ENCODE measurements around the gene PRR20G.
"Not testable (repeated sequence)": the region's sequence is repeated elsewhere in the genome, so short reads cannot be mapped to it uniquely, and the experiment has no call there.

PRR20G gene
- 0 to 0.88 (median 0) reads per million in 17 experiments for total RNA-seq

GRCh38 chr3:127287840-127288239 is at the start of gene PRR20G:
TSS of gene PRR20G (minus strand) at chr3:127288046. CDS start at chr3:127287365, 681 bp downstream.
- DNase-seq, result no peak

DNA sequence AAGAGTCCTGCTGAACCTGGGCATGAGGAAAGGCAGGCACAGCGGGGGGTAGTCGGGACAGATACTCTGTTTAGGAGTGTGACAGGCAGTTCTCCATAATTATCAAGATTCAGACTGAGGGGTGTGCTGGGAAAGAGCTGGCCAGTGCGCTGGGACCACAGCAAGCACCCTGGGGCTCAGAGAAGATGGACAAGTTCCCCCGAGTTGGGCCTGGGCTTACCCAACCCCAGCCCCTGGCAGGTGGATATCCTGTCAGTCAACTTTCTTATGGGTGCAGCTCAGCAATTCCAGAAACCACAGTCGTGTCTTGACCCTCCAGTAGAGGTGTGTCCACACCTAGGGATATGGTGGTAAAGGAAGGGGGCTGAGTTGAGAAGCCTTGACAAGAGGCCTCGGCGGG is 49.2 kb upstream of the PRR20G start:
- DNase-seq, result no peak

GRCh38 chr3:127336101-127336500 is 48.3 kb upstream of the PRR20G start:
- no peak for DNase-seq

- no peak for DNase-seq
These were observed 42.5 kb upstream of the PRR20G start for GRCh38 chr3:127330385-127330784.

- DNase-seq, result no peak
These were observed 41.9 kb upstream of the PRR20G start for GRCh38 chr3:127329631-127330285.

GRCh38 chr3:127328421-127328820 is 40.6 kb upstream of the PRR20G start:
- DNase-seq, result no peak

DNA sequence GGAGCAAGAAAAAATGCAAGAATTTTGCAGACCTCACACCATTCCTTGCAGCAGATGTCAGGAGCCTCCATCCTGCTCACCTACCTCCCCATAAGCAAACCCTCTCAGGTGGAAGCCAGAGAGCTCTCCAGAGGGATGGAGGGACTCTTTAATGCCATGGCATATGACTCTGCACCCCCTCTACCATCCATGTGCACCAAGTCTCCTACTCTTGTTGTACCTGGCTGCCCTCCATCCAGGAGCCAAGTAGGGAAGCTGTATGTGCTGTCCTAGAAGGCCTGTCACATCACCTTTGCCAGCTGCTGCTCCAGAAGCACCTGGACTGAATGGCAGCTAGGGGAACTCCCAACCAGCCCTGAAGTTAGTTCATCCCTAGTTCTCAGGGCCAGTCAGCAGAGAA is 38.5 kb upstream of the PRR20G start:
- DNase-seq, result no peak

DNA sequence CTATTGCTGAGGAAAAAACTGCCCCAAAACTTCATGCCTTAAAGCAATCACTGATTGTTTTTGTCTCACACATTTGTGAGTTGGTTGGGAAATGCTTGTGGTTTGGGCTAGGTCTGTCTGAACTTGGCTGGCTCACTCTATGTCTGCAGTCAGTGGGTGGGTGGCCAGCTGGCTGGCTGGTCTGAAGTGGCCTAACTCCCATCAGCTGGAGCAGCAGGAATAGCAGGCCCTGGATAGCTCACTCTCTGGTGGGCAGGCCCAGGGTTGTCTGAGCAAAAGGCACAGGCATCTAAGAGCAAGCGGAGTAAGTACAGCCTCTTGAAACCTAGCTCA is 37.7 kb upstream of the PRR20G start:
- peak; percentile 21 to 63 (median 58) for DNase-seq

DNA sequence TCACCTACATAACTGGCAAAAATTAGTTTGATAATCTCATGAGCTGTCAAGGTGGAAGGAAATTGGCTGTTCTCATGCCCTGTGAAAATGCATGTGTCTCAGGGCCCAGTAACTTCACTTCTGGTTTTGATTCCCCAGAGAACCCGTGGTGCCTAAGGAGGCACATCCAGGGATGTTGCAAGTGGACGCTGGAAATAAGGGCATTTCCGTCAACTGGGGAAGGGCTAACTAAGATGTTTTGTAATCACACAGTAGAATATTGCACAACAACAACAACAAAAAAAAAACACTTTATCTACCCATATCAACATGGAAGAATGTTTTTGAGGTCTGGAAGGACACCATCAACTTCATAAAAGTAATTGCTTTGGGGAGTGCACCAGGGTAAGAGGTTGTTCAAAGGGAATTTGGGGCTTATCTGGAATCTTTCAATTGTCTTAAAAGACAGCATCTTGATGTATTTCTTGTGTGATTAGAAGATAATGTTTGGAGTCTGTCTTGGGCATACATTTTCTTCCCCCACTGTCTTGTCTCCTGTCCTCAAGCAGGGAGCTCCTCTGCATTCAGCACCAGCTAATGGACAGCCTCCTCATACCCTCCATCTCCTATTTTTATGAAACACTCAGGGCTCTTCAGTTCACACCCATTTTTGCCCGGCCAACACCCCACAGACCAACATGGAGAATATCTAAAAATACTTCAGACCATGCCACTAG is 37.2 kb upstream of the PRR20G start:
- DNase-seq, result peak; percentile 71 to 88 (median 84)

- DNase-seq, result no peak
These were observed 36.2 kb upstream of the PRR20G start for GRCh38 chr3:127324076-127324475.

- no peak for DNase-seq
These were observed 35.7 kb upstream of the PRR20G start for GRCh38 chr3:127323581-127323980.

DNA sequence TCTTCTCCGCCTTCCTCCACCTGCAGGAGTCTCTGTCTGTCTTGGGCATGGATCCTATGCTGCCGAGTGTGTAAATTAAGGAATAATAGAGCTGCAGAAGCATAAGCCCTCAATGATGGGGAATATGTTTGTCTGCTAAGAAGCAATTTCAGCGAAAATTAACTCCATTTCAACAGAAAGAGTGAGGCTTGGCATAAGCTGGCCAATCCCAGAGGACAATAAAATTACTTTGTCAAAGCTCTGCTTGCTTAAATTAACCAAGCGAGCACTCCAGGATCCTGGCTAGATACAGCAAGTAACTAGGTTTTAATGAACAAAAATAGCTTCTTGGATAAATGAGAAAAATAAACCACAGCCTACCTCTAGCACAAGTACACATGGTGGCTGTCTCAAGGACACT is 33.5 kb upstream of the PRR20G start:
- DNase-seq, result no peak

- DNase-seq, result peak; percentile 37 to 68 (median 50)
These were observed 32.8 kb upstream of the PRR20G start for GRCh38 chr3:127320529-127321121.

- DNase-seq, result no peak
These were observed 28.8 kb upstream of the PRR20G start for GRCh38 chr3:127316685-127317084.

DNA sequence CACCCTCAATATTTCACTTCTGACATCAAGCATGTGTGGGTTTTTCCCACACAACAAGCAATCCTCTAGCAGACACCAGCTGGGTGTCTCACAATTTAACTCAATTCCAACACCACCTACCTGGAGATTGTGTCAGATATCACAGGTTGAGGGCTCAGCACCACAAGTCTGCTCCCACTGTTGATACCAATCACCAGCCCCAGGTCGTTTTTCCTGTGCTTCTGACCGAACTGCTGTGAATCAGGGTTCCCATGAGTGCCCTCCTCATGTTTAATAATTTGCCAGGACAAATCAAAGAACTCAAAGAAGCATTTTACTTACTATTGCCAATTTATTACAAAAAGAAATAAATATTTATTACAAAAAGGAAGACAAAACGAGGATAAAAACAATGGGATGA is 25.0 kb upstream of the PRR20G start:
- no peak for DNase-seq

DNA sequence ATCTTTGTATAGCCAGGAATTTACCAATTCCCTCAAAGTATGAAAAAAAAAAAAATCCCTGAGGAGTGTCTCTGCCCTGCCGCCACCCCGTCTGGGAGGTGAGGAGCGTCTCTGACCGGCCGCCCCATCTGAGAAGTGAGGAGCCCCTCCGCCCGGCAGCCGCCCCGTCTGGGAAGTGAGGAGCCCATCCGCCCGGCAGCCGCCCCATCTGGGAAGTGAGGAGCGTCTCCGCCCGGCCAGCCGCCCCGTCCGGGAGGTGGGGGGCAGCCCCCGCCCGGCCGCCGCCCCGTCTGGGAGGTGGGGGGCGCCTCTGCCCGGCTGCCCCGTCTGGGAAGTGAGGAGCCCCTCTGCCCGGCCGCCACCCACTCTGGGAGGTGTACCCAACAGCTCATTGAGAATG is 21.0 kb upstream of the PRR20G start:
- not testable (repeated sequence) for DNase-seq

DNA sequence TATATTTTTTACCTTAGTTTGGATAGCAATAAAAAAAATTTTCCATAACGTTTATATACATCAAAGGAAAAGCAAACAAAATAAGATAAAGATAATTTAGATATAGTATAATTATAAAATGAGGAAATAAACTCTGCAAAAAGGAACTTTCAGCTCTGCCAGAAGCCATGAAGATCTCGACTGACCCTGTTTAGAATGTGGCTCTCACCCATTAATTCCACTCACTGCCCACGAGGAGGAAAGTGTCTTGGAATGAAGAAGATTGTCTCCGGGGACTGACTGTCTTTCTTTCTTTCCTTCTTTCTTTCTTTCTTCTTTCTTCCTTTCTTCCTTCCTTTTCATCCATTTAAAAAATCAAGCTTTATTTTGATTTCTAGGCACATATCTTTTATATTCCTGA is 20.1 kb upstream of the PRR20G start:
- DNase-seq, result peak; percentile 20 to 59 (median 45)

- peak; percentile 84 to 94 (median 88) for DNase-seq
These were observed 19.4 kb upstream of the PRR20G start for GRCh38 chr3:127307112-127307835.

DNA sequence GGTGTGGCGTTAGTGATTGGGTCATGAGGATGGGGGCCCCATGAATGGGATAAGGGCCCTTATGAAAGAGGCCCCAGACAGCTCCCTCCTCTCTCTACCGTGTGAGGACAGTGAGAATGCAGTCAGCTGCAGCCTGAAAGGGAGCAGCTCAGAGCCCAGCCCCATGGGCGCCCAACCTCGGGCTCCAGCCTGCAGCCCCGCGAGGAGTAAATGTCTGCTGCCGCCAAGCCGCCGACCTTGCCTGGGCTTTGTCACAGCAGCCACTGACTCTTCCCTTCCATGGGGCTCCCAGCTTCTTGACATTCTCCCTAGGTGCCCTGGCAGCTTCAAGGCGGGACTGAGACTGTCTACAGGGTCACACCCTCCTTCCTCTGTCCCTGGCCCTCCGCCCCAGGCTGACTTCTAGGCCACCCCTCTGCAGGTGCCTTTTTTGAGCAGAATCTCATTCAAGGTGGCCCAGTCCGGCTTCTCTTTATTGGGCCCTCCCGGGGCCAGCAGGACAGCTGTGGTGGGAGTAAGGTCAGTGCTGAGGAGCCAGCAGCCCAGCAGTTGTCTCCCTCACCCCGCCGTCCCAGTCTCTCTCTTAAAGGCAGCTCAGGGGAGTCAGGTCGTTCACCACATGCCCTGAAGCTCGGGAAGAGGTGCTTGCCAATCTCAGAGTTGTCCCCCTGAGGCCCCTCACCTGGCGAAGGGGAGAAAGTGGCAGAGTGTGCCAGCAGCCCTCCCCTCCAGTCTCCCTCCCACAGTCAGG is 18.7 kb upstream of the PRR20G start:
- no peak for DNase-seq

GRCh38 chr3:127305499-127306060 is 17.7 kb upstream of the PRR20G start:
- DNase-seq, result no peak

DNA sequence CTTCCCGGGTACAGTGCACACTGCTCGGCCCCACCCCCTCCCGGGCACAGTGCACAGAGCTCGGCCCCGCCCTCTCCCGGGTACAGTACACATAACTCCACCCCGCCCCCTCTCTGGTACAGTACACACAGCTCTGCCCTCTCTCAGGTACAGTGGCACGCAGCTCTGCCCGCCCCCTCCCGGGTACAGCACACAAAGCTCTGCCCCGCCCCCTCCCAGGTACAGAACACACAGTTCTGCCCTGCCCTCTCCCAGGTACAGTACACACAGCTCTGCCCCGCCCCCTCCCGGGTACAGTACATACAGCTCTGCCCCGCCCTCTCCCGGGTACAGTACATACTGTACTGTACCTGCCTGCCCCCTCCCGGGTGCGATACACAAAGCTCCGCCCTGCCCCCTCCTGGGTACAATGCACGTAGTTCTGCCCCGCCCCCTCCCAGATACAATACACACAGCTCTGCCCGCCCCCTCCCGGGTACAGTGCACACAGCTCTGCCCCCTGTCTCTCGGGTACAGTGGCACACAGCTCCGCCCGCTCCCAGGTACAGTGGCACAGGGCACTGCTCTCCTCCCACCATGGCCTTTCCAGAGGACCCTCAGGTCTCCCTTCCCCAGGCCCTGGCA is 16.4 kb upstream of the PRR20G start:
- no peak for DNase-seq

- peak; percentile 88 to 96 (median 93) for DNase-seq
These were observed 11.4 kb upstream of the PRR20G start for GRCh38 chr3:127299276-127299675.

All from suppressor macrophage (primary cell).